ENCODE results near the gene SPAST. TPM values are rescaled to one million over a fixed set of nuclear protein-coding genes. Genes with fewer than 3 reads are reported as not detected.

The SPAST gene
- total RNA-seq, 1 experiment from 2014 or later = 37.8 TPM

GRCh38 chr2:32064713-32065112, 1.4 kb downstream of the SPAST start:
- no TSS peak for BruUV-seq (replicated peaks)
- Histone ChIP-seq H3K4me3 (ENCODE audit: low read depth in 2 of 2, low read length in 2 of 2) (peak overlapping the region; percentile 76 to 80), H3K9me3 (ENCODE audit: control insufficient read depth, insufficient read depth, low read depth, low read length) (no peaks in the 10 kb centered on the region), H3K27ac (ENCODE audit: low read length) (peak overlapping the region; percentile 80), H3K36me3 (ENCODE audit: control insufficient read depth, insufficient read depth, low read length) (no peaks in the 10 kb centered on the region), H3K4me1 (ENCODE audit: control insufficient read depth, insufficient read depth, low read length) (no peaks in the 10 kb centered on the region; the same call in 1 of the 2 replicates), H3K27me3 (ENCODE audit: control insufficient read depth, insufficient read depth, low read length) (no peaks in the 10 kb centered on the region)
- intact Hi-C loops (cut with micrococcal nuclease; ENCODE audit: unreplicated experiment) (no loop called here), in situ Hi-C loops (cut with HindIII; ENCODE audit: low pct_unique_long_range_greater_than_20kb, low sequenced_read_pairs) (no loop called here)
- POLR2A ChIA-PET = interaction anchor here (1.6 kb wide), 1 partner anchor 101 kb away, joined by 4 read pairs; the partner anchor contains the start of gene SLC30A6
- CTCF ChIA-PET = no interaction called here
- ATAC-seq (no peak), DNase-seq (ENCODE audit: low read depth, low spot score) (no peak)
- no peak for TF ChIP-seq TCF7L2 (IDR thresholded peaks at IDR 0.05; ENCODE audit: low read depth, low read length)
- TF ChIP-seq SIN3A (IDR thresholded peaks at IDR 0.05; ENCODE audit: borderline replicate concordance, insufficient read depth, low read depth, low read length) = no peak
- TF ChIP-seq, protein P1, sequence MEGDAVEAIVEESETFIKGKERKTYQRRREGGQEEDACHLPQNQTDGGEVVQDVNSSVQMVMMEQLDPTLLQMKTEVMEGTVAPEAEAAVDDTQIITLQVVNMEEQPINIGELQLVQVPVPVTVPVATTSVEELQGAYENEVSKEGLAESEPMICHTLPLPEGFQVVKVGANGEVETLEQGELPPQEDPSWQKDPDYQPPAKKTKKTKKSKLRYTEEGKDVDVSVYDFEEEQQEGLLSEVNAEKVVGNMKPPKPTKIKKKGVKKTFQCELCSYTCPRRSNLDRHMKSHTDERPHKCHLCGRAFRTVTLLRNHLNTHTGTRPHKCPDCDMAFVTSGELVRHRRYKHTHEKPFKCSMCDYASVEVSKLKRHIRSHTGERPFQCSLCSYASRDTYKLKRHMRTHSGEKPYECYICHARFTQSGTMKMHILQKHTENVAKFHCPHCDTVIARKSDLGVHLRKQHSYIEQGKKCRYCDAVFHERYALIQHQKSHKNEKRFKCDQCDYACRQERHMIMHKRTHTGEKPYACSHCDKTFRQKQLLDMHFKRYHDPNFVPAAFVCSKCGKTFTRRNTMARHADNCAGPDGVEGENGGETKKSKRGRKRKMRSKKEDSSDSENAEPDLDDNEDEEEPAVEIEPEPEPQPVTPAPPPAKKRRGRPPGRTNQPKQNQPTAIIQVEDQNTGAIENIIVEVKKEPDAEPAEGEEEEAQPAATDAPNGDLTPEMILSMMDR (IDR thresholded peaks at IDR 0.05) = no peak
- TF ChIP-seq POLR2AphosphoS5 (IDR thresholded peaks at IDR 0.05; ENCODE audit: low read depth, low read length) = no peak
- no peak for TF ChIP-seq REST (IDR thresholded peaks at IDR 0.05; ENCODE audit: insufficient read depth in 1 of 2, low read depth in 2 of 2, low read length in 1 of 2)

DNA sequence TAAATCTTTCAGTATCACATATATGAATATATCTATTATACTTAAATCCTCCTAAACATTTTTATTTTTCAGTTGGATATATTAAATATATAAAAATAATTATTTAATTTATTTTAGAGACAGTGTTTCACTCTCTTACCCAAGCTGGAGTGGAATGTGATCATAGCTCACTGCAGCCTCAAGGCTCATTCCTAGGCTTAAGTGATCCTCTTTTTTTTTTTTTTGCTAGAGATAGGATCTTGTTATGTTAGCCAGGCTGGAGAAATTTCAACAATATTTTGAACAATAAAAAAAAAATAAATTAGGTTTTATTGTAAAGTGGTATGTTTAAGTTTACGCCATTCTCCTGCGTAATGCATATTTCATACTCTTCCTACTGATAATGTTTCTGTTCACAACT, 4.2 kb downstream of the SPAST start:
- Histone ChIP-seq H3K4me3 (ENCODE audit: low read depth in 2 of 2, low read length in 2 of 2) (no peak overlapping the region), H3K27me3 (ENCODE audit: control insufficient read depth, insufficient read depth, low read length) (no peaks in the 10 kb centered on the region), H3K36me3 (ENCODE audit: control insufficient read depth, insufficient read depth, low read length) (no peaks in the 10 kb centered on the region), H3K27ac (ENCODE audit: low read length) (no peak overlapping the region), H3K4me1 (ENCODE audit: control insufficient read depth, insufficient read depth, low read length) (no peaks in the 10 kb centered on the region; the same call in 1 of the 2 replicates), H3K9me3 (ENCODE audit: control insufficient read depth, insufficient read depth, low read depth, low read length) (no peaks in the 10 kb centered on the region)
- ATAC-seq (no peak), DNase-seq (ENCODE audit: low read depth, low spot score) (no peak)
- TF ChIP-seq SIN3A (IDR thresholded peaks at IDR 0.05; ENCODE audit: borderline replicate concordance, insufficient read depth, low read depth, low read length) (no peak), POLR2AphosphoS5 (IDR thresholded peaks at IDR 0.05; ENCODE audit: low read depth, low read length) (no peak)
- in situ Hi-C loops (cut with HindIII; ENCODE audit: low pct_unique_long_range_greater_than_20kb, low sequenced_read_pairs) (no loop called here), intact Hi-C loops (cut with micrococcal nuclease; ENCODE audit: unreplicated experiment) (no loop called here)
- BruUV-seq (replicated peaks) = no TSS peak
- CTCF ChIA-PET = no interaction called here
- POLR2A ChIA-PET = interaction anchor here (0.7 kb wide), 1 partner anchor 28 kb away, joined by 4 read pairs; the partner anchor contains the start of gene DPY30

DNA sequence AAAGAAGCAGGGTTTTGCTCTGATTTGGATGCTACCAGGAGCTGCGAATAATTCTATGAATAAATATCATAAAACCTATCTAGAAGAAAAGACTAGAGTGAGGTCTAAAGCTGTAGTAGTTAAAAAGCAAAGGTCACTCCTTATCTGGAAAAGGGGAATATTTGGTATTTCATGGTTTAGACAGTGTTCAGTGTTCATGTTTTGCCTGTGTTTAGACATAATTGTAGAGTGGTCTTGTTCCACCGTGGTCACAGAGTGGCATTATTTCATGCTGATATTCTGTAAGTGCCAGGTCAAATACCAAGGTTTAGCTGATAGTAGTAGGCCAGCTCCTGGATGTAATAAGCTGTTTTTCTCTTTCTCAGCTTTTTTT, 10.8 kb downstream of the SPAST start:
- TF ChIP-seq SIN3A (IDR thresholded peaks at IDR 0.05; ENCODE audit: borderline replicate concordance, insufficient read depth, low read depth, low read length) (no peak), POLR2AphosphoS5 (IDR thresholded peaks at IDR 0.05; ENCODE audit: low read depth, low read length) (no peak), TCF7L2 (IDR thresholded peaks at IDR 0.05; ENCODE audit: low read depth, low read length) (no peak), REST (IDR thresholded peaks at IDR 0.05; ENCODE audit: insufficient read depth in 1 of 2, low read depth in 2 of 2, low read length in 1 of 2) (no peak)
- TF ChIP-seq, protein P1 (IDR thresholded peaks at IDR 0.05) = no peak
- ChIA-PET POLR2A (no interaction called here), CTCF (no interaction called here)
- Histone ChIP-seq H3K4me3 (ENCODE audit: low read depth in 2 of 2, low read length in 2 of 2) (no peak overlapping the region), H3K27ac (ENCODE audit: low read length) (no peak overlapping the region), H3K4me1 (ENCODE audit: control insufficient read depth, insufficient read depth, low read length) (no peaks in the 10 kb centered on the region), H3K9me3 (ENCODE audit: control insufficient read depth, insufficient read depth, low read depth, low read length) (no peaks in the 10 kb centered on the region), H3K27me3 (ENCODE audit: control insufficient read depth, insufficient read depth, low read length) (no peaks in the 10 kb centered on the region), H3K36me3 (ENCODE audit: control insufficient read depth, insufficient read depth, low read length) (no peaks in the 10 kb centered on the region)
- DNase-seq (ENCODE audit: low read depth, low spot score) (no peak), ATAC-seq (no peak)
- in situ Hi-C loops (cut with HindIII; ENCODE audit: low pct_unique_long_range_greater_than_20kb, low sequenced_read_pairs) = no loop called here
- intact Hi-C loops (cut with micrococcal nuclease; ENCODE audit: unreplicated experiment) = no loop called here
- no TSS peak for BruUV-seq (replicated peaks)

All from Panc1 (cell line).